Aorta (tissue), 5 donors: ENCODE data around the gene MIF. TPM values are rescaled to one million over a fixed set of nuclear protein-coding genes. Genes with fewer than 3 reads are reported as not detected.
"Not testable (repeated sequence)": the region's sequence is repeated elsewhere in the genome, so short reads cannot be mapped to it uniquely, and the experiment has no call there.

Experiments used
- ATAC-seq: fragments of 200-7000 bp; cut with Tn5 transposase; one replicate; pipeline ENCODE4 v1.9.1; 2022; ENCODE audit warnings: moderate library complexity; ENCODE audit not compliant: low FRiP score
- DNase-seq, 2 donors: peaks; one replicate each; pipeline ENCODE4 v3.0.0-alpha.2; 2020
- H3K27ac ChIP-seq, 2 donors: one replicate each; pipeline ENCODE4 v1.5.1; 2013; ENCODE audit warnings: low read length in 2 of 2, mild to moderate bottlenecking in 2 of 2, moderate library complexity in 2 of 2, control low read depth in 1 of 2, inconsistent platforms in 1 of 2, low read depth in 1 of 2
- H3K27me3 ChIP-seq, 2 donors: one replicate each; pipeline ENCODE4 v1.6.1; 2013; ENCODE audit warnings: control low read depth in 1 of 2, low read length in 1 of 2, mild to moderate bottlenecking in 1 of 2, moderate library complexity in 1 of 2; ENCODE audit not compliant: insufficient read depth in 2 of 2, control insufficient read depth in 1 of 2
- H3K36me3 ChIP-seq, 2 donors: one replicate each; pipeline ENCODE4 v1.6.1; 2013; ENCODE audit warnings: control low read depth in 1 of 2, low read length in 1 of 2, mild to moderate bottlenecking in 1 of 2; ENCODE audit not compliant: insufficient read depth in 2 of 2, control insufficient read depth in 1 of 2
- H3K4me1 ChIP-seq, 2 donors: one replicate each; pipeline ENCODE4 v1.6.1; 2013; ENCODE audit warnings: low read length in 2 of 2, control low read depth in 1 of 2, mild to moderate bottlenecking in 1 of 2, moderate library complexity in 1 of 2; ENCODE audit not compliant: insufficient read depth in 2 of 2, control insufficient read depth in 1 of 2
- H3K4me3 ChIP-seq, 2 donors: one replicate each; pipeline ENCODE4 v1.5.1; 2013; ENCODE audit warnings: low read length in 2 of 2, control low read depth in 1 of 2, mild to moderate bottlenecking in 1 of 2
- H3K9me3 ChIP-seq: one replicate; pipeline ENCODE4 v1.6.1; 2013; ENCODE audit warnings: mild to moderate bottlenecking, low read length; ENCODE audit not compliant: control insufficient read depth
- WGBS, 2 donors: extraction: QIAGEN DNeasy Blood & Tissue Kit; methylation state at CpG; one replicate each; pipeline ENCODE4 v1.1.7; 2013; 5-methylcytosine and 5-hydroxymethylcytosine counted together
- intact Hi-C, 2 donors: fragments of 100-400 bp; cut with DNase I; formaldehyde crosslinking; loops; one replicate each; pipeline versions ENCODE4 v1.14.2 to v1.15.0; 2022
- polyA plus RNA-seq, 2 donors: library from polyadenylated mRNA; stranded (reverse); fragments of 200-250 nt; gene quantifications; one replicate each; pipeline ENCODE4 v1.2.3, GENCODE V29; 2013
- total RNA-seq, 2 donors: library from RNA; stranded (reverse); fragmentation: NEBNext Ultra II Directional; extraction: Animal tissue kit (Norgen Biotek cat#: 25700); gene quantifications; one replicate each; pipeline ENCODE4 v1.2.1, GENCODE V29; 2021
- donor health status: healthy with polysubstance abuse.
- donor health status: Bipolar disorder and iron deficiency.
- donor health status: DM: no; HTN: no; CAD: no.
- donor health status: DM: no; HTN: no; CAD: no.
- donor health status: DM: yes; HTN: yes; CAD: no.

MIF gene
- total and polyA plus RNA-seq, 4 donors, result 278 to 373 (median 339) TPM

GRCh38 chr22:23849009-23850006 is 44.9 kb upstream of the MIF start:
- H3K27me3 ChIP-seq, result no peaks in the 10 kb centered on the region
- H3K4me1 ChIP-seq, result no peaks in the 10 kb centered on the region
- H3K36me3 ChIP-seq, result no peaks in the 10 kb centered on the region
- H3K9me3 ChIP-seq, result no peaks in the 10 kb centered on the region
- H3K27ac ChIP-seq, result no peak overlapping the region
- DNase-seq, result peak; percentile 86 to 96
- WGBS, 2 donors, result 24 to 25% methylated on average over 59 to 62 of the region's 62 CpGs
- peak; percentile 94 for ATAC-seq
- H3K4me3 ChIP-seq, result no peak overlapping the region
- intact Hi-C loops, result loop anchor here (2.0 to 5.0 kb wide), 3 partner anchors 81 to 307 kb away; partner anchors contain the start of gene CHCHD10 (in 1 of the 2)

DNA sequence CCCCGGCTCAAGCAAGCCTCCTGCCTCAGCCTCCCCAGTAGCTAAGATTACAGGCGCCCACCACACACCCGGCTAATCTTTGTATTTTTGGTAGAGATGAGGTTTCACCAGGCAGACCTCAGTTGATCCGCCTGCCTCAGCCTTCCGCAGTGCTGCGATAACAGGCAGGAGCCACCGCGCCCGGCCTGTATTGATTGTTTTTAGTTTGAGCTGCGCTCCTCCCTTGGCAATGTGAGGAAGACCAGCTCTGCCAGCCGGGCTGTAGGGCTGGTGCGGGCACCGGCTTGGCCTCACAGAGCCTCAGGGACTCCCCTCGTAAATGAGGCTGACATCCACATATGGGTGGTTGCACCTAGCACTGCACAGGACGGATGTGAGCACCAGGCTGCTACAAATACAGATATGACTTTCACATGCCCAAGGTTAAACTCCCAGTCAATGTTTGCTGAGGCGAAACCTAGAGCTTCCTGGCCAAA is 44.0 kb upstream of the MIF start:
- H3K27me3 ChIP-seq, result no peaks in the 10 kb centered on the region
- H3K36me3 ChIP-seq, result no peaks in the 10 kb centered on the region
- DNase-seq (no peak), ATAC-seq (no peak)
- WGBS, 2 donors, result 81 to 82% methylated on average over 16 of the region's 16 CpGs
- H3K27ac ChIP-seq, result no peak overlapping the region
- no peaks in the 10 kb centered on the region for H3K4me1 ChIP-seq
- no peaks in the 10 kb centered on the region for H3K9me3 ChIP-seq
- intact Hi-C loops, result no loop called here
- H3K4me3 ChIP-seq, result no peak overlapping the region

DNA sequence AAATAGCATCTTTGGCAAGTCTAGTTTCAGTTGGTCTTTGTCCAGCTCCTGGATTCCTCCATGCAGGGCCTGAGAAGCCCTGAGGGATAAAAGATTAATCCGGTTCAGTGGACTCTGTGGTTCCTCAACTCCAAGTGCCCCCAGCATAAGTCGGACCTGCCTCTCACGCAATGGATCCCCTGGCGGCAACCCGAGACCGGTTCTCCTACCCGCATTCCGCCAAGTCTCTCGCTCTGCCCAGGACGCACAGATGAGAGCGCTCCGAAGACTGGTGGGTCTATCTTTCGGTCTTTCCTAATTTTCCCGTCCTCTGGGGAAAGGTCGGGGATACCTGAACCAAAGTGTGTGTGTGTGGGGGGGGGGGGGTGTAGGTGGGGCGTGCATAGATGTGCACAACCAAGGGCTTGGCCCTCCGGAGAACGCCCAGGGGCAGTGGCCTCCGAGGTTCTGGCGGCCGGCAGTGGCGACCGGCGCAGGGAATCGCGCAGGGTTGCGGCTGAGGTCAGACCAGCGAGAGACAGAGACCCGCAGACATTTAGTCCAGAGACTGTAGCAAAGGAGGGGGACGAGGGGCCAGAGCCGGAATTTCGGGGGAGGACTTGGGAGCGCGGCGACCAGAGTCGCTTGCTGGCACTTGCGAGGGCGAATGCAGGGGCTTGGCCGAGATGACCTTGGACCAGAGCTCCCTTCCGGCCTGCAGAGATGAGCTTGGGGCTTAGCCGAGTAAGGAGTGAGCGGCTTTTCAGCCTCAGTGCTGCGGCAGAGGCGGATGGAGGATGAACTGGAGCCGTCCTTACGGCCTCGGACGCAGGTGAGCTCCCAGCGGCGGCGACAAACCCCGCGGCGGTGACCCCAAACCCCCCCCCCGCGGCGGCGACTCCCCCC is 37.2 kb upstream of the MIF start:
- H3K36me3 ChIP-seq, result no peaks in the 10 kb centered on the region
- 1 to 2% methylated on average over 53 to 58 of the region's 58 CpGs for WGBS, 2 donors
- H3K4me1 ChIP-seq, result peaks cover 0 to 2% of the 10 kb centered on the region in 2 donors
- H3K4me3 ChIP-seq, result peak overlapping the region; percentile 23 to 58
- peak overlapping the region; percentile 8 to 80 for H3K27ac ChIP-seq
- intact Hi-C loops, result loop anchor here in 1 of 2 donors (5.0 kb wide), 1 partner anchor 35 kb away; the partner anchor contains the start of gene MIF
- ATAC-seq, result peak; percentile 77
- no peaks in the 10 kb centered on the region for H3K27me3 ChIP-seq
- no peaks in the 10 kb centered on the region for H3K9me3 ChIP-seq
- peak in 1 of 2 donors; percentile 66 for DNase-seq

DNA sequence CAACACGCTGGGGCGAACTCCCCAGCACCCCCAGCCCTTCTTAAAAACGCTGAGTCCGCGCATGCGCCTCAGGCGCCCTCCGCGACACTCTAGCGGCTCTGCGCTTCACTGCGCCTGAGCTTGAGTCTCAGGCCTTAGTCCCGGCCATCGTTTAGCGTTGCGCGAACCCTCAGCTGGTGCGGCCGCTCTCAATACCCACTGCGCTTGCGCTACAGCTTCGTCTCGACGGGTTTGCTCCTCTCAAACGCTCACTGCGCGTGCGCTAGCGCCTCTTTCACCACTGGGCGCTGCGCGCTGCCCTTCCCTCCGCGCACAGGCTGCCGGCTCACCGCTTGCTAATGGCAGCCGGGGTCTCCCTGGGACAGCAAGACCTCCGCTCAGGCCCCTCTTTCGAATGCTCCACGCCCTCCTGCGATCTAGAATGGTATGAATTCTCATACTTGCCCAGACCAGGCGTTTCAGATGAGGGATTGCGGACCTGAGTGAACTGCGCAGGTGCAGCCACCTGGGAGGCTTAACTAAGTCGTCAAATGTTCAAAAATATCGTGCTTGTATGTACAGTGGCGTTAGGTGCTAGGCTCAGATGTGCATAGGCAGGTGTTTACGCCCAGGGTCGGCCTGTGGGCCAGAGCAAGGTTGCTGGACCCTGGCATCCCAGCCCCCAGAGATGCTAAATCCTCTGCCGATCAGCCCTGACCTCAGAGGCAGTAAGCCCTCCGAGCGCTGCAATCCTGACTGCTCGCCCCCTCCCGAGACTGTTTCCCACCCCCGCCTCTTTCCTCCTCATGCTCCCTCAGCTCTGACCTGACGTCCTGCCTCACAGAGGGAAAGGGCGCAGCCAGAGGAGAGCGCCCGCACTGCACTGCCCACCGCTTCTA is 36.3 kb upstream of the MIF start, which contains the start of gene SLC2A11:
SLC2A11 (plus strand) TSS at position 270 of the 878 bp plus-strand sequence; CDS start at position 395, 125 bp downstream.
- Histone ChIP-seq H3K9me3 (no peaks in the 10 kb centered on the region), H3K4me1 (peaks cover 0 to 2% of the 10 kb centered on the region in 2 donors), H3K27ac (peak within 1 kb of the TSS; percentile 8 to 80), H3K4me3 (peak within 1 kb of the TSS; percentile 23 to 73), H3K36me3 (no peaks in the 10 kb centered on the region), H3K27me3 (no peaks in the 10 kb centered on the region)
- ATAC-seq (peak; percentile 98), DNase-seq (peak; percentile 99)
- intact Hi-C loops, result loop anchor here in 1 of 2 donors (5.0 kb wide), 1 partner anchor 34 kb away; the partner anchor contains the start of gene MIF
- 0 to 1% methylated on average over 59 to 60 of the region's 60 CpGs for WGBS, 2 donors

DNA sequence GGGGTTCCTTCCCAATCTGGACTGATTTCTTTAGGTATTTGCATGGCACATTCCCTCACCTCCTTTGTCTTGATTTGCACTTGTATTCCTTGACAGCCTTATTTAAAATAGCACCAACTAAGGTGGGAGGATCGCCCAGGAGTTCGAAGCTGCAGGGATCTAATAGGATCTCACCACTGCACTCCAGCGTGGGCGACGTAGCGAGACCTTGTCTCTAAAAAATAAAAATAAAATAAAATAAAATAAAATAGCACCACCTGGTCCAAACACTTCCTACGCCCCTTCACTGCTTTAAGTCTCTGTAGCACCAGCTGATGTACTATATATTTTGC is 35.7 kb upstream of the MIF start:
- H3K4me1 ChIP-seq, result peaks cover 0 to 2% of the 10 kb centered on the region in 2 donors
- no peaks in the 10 kb centered on the region for H3K36me3 ChIP-seq
- ATAC-seq (no peak), DNase-seq (no peak)
- H3K4me3 ChIP-seq, result peak overlapping the region in 1 of 2 donors; percentile 23
- intact Hi-C loops, result loop anchor here in 1 of 2 donors (5.0 kb wide), 1 partner anchor 34 kb away; the partner anchor contains the start of gene MIF
- no peaks in the 10 kb centered on the region for H3K27me3 ChIP-seq
- H3K27ac ChIP-seq, result no peak overlapping the region
- 52 to 53% methylated on average over 7 of the region's 7 CpGs for WGBS, 2 donors
- H3K9me3 ChIP-seq, result no peaks in the 10 kb centered on the region

DNA sequence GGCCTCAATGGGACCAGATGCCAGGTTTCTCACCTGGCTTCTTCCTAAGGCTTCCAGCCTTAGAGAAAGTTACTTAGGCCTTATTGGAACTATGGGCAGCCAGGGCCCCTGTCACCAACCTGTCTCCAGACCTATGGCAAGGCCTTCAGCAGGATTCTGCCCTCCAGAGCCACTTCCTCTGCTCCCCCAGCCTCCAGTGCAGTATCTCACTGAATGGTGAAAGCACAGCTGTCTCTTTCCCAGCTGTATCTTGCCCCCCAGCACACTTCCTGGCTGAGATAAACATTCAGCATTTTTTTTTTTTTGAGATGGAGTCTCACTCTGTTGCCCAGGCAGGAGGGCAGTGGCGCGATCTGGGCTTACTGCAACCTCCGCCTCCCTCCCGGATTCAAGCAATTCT is 35.0 kb upstream of the MIF start:
- Histone ChIP-seq H3K36me3 (no peaks in the 10 kb centered on the region), H3K4me3 (no peak overlapping the region), H3K4me1 (peaks cover 0 to 2% of the 10 kb centered on the region in 2 donors), H3K9me3 (no peaks in the 10 kb centered on the region), H3K27me3 (no peaks in the 10 kb centered on the region), H3K27ac (no peak overlapping the region)
- intact Hi-C loops, result loop anchor here in 1 of 2 donors (5.0 kb wide), 1 partner anchor 33 kb away; the partner anchor contains the start of gene MIF
- ATAC-seq (no peak), DNase-seq (no peak)
- WGBS, 2 donors, result 97 to 99% methylated on average over 4 of the region's 4 CpGs

DNA sequence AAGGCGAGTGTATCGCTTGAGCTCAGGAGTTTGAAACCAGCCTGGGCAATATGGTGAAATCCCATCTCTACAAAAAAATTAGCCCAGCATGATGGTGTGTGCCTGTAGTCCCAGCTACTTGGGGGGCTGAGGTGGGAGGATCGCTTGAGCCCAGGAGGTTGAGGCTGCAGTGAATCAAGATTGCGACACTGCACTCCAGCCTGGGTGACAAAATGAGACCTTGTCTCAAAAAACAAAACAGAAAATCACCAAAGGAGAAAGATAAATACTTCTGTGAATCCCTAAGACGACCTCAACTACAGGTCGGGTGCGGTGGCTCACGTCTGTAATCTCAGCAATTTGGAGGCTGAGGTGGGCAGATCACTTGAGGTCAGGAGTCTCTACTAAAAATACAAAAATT is 34.0 kb upstream of the MIF start:
- not testable (repeated sequence) for H3K4me3 ChIP-seq, H3K4me1 ChIP-seq, H3K36me3 ChIP-seq, ATAC-seq, H3K27ac ChIP-seq, H3K9me3 ChIP-seq, H3K27me3 ChIP-seq, DNase-seq
- intact Hi-C loops, result loop anchor here in 1 of 2 donors (10.0 kb wide), 1 partner anchor 95 kb away; no protein-coding TSS in a partner anchor
- 92 to 96% methylated on average over 8 of the region's 8 CpGs for WGBS, 2 donors
